ENCODE results near the gene POLR1F. TPM values are rescaled to one million over a fixed set of nuclear protein-coding genes. Genes with fewer than 3 reads are reported as not detected.
A peak's percentile ranks its signal among the peaks of the same experiment; 100 is the strongest.

Gene POLR1F
- total RNA-seq (1 to 10 TPM; 6.9 to 9.8 TPM), polyA plus RNA-seq (10 to 100 TPM in 1 of 2 donors, 1 to 10 TPM in 1; 3.1 to 15.3 TPM)

DNA sequence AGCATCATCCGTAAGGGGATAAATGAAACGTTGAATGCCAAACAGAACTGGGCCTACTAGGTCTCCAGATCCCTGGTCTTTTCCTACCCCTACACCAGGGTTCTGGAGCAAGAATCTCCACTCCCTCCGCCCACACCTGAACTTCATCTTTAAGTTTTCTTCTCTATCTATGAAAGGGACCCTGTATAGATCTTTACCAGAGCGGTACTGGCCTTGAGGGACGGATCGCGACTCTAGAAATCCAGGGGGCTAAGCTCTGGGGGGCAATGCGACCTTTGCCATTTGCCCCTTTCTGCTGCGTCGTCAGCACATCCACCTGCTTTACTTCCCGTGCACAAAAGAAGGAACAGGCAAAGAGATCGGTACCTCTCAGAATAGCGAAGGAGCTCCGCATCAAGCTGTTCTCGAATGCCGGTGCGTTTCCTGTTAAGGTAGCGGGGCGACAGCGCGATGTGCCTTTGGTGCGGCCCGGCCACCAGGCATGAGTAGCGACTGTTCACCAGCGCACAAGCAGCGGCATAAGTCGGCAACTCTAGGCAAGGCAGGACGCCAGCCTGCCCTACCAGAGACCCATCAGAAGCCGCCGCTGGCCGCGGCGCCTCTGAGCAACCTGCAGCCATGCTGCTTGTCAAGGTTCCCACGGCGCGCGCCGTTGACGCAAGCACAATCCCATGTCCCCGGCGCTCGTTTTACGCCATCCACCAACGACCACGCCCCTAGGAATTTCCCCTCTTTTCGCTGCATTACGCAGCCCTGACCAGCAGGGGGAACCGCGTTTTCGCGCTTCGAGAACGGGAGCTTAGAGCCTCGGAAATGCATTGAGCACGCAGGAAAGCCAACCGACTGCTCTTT lies at the start of gene POLR1F:
POLR1F (minus strand) TSS at position 641 of the 852 bp plus-strand sequence; CDS start at position 620, 21 bp downstream.
- Histone ChIP-seq H3K36me3 (ENCODE audit: control insufficient read depth in 4 of 4, insufficient read depth in 3 of 4, low read depth in 1 of 4, low read length in 3 of 4) (no peaks in the 10 kb centered on the region), H3K4me3 (ENCODE audit: low read depth in 1 of 3, low read length in 3 of 3) (peak within 1 kb of the TSS; percentile 67 to 89 (median 71)), H3K9me3 (ENCODE audit: control insufficient read depth in 4 of 4, low read length in 3 of 4) (no peaks in the 10 kb centered on the region), H3K27me3 (ENCODE audit: control insufficient read depth in 4 of 4, insufficient read depth in 4 of 4, low read length in 3 of 4) (no peaks in the 10 kb centered on the region), H3K4me1 (ENCODE audit: control insufficient read depth in 4 of 4, insufficient read depth in 4 of 4, low read length in 3 of 4) (peaks cover 3 to 18% (median 13%) of the 10 kb centered on the region in 4 donors), H3K9ac (ENCODE audit: low read depth in 1 of 2, low read length in 2 of 2) (peak within 1 kb of the TSS; percentile 32 to 63), H3K27ac (ENCODE audit: low read depth in 1 of 2, low read length in 2 of 2) (peak within 1 kb of the TSS; percentile 34 to 60)
- TF ChIP-seq SP1 (IDR thresholded peaks at IDR 0.05) (peak; percentile 69), NR2F2 (IDR thresholded peaks at IDR 0.05) (no peak), YY1 (IDR thresholded peaks at IDR 0.05) (peak; percentile 98), RXRA (IDR thresholded peaks at IDR 0.05) (peak in 1 of 2 donors; percentile 25), RAD21 (IDR thresholded peaks at IDR 0.05) (peak; percentile 74 to 80), HNF4G (IDR thresholded peaks at IDR 0.05) (no peak), HNF4A (conservative IDR thresholded peaks at IDR 0.05) (peak in 1 of 2 donors; percentile 35), JUND (IDR thresholded peaks at IDR 0.05) (no peak), EGR1 (IDR thresholded peaks at IDR 0.05; ENCODE audit: low read depth in 2 of 2) (no peak), GABPA (IDR thresholded peaks at IDR 0.05 in 1 of 2, conservative IDR thresholded peaks at IDR 0.05 in 1 of 2) (peak in 1 of 2 donors; percentile 58), FOXA1 (IDR thresholded peaks at IDR 0.05) (no peak), FOXA2 (IDR thresholded peaks at IDR 0.05) (no peak), MAX (IDR thresholded peaks at IDR 0.05) (peak; percentile 92), ZBTB33 (IDR thresholded peaks at IDR 0.05) (peak; percentile 87), TAF1 (conservative IDR thresholded peaks at IDR 0.05) (peak; percentile 89)
- TF ChIP-seq, protein P1, sequence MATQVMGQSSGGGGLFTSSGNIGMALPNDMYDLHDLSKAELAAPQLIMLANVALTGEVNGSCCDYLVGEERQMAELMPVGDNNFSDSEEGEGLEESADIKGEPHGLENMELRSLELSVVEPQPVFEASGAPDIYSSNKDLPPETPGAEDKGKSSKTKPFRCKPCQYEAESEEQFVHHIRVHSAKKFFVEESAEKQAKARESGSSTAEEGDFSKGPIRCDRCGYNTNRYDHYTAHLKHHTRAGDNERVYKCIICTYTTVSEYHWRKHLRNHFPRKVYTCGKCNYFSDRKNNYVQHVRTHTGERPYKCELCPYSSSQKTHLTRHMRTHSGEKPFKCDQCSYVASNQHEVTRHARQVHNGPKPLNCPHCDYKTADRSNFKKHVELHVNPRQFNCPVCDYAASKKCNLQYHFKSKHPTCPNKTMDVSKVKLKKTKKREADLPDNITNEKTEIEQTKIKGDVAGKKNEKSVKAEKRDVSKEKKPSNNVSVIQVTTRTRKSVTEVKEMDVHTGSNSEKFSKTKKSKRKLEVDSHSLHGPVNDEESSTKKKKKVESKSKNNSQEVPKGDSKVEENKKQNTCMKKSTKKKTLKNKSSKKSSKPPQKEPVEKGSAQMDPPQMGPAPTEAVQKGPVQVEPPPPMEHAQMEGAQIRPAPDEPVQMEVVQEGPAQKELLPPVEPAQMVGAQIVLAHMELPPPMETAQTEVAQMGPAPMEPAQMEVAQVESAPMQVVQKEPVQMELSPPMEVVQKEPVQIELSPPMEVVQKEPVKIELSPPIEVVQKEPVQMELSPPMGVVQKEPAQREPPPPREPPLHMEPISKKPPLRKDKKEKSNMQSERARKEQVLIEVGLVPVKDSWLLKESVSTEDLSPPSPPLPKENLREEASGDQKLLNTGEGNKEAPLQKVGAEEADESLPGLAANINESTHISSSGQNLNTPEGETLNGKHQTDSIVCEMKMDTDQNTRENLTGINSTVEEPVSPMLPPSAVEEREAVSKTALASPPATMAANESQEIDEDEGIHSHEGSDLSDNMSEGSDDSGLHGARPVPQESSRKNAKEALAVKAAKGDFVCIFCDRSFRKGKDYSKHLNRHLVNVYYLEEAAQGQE (IDR thresholded peaks at IDR 0.05): peak; percentile 37
- TF ChIP-seq, protein P2, sequence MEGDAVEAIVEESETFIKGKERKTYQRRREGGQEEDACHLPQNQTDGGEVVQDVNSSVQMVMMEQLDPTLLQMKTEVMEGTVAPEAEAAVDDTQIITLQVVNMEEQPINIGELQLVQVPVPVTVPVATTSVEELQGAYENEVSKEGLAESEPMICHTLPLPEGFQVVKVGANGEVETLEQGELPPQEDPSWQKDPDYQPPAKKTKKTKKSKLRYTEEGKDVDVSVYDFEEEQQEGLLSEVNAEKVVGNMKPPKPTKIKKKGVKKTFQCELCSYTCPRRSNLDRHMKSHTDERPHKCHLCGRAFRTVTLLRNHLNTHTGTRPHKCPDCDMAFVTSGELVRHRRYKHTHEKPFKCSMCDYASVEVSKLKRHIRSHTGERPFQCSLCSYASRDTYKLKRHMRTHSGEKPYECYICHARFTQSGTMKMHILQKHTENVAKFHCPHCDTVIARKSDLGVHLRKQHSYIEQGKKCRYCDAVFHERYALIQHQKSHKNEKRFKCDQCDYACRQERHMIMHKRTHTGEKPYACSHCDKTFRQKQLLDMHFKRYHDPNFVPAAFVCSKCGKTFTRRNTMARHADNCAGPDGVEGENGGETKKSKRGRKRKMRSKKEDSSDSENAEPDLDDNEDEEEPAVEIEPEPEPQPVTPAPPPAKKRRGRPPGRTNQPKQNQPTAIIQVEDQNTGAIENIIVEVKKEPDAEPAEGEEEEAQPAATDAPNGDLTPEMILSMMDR (IDR thresholded peaks at IDR 0.05; ENCODE audit: low read depth, low read length, missing input control): peak; percentile 92
- TF ChIP-seq, protein P3, sequence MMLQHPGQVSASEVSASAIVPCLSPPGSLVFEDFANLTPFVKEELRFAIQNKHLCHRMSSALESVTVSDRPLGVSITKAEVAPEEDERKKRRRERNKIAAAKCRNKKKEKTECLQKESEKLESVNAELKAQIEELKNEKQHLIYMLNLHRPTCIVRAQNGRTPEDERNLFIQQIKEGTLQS (IDR thresholded peaks at IDR 0.05): no peak
- DNase-seq (ENCODE audit: low spot score): peak; percentile 92
- under 1% methylated on average over 56 of the region's 56 CpGs for WGBS

Data from liver (tissue), 9 donors.